OCI-LY7 (cell line): ENCODE results near the gene SNCB.

Experiments used
- CTCF ChIP-seq: fragments of 200-600 bp; sonication (generic); conservative IDR thresholded peaks from 2 replicates; pipeline ENCODE4 v1.5.1; 2014; ENCODE audit warnings: mild to moderate bottlenecking, antibody characterized with exemption, low read length, moderate library complexity, mixed read lengths
- EZH2phosphoT487 ChIP-seq: fragments of 200-600 bp; sonication (generic); IDR thresholded peaks from 2 replicates; pipeline ENCODE4 v1.6.1; 2018; ENCODE audit warnings: low read depth, borderline replicate concordance, mild to moderate bottlenecking, mixed run types, antibody characterized with exemption, low read length, moderate library complexity, mixed read lengths

GRCh38 chr5:176630681-176631222 is 418 bp upstream of the SNCB start:
- TF ChIP-seq CTCF (no peak), EZH2phosphoT487 (no peak)
